ENCODE results near the gene SPACA6. TPM values are rescaled to one million over a fixed set of nuclear protein-coding genes. Genes with fewer than 3 reads are reported as not detected.

Gene SPACA6
- total RNA-seq, 1 experiment from 2014 or later = 18.9 TPM

DNA sequence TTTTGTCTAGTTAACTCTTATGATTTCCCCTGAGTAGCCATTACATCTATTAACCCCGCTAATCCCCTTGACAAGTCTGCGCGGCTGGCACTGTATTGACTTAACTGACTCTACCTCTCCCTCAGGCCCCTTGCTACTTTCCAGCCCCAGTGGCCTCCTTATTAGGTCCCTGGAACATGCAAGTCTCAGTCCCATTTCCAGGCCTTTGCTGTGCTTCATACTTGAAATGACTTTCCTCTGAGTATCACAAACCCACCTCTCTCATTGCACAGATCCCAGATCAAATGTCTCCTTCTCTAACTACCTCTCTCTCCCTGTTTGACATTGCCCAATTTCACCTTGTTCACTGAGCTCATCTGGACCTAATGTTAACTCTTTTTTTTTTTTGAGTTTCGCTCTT, 13.2 kb downstream of the SPACA6 start:
- H3K27ac ChIP-seq (ENCODE audit: insufficient read length, low read depth, low read length) = no peak overlapping the region
- WGBS (ENCODE audit: extremely low coverage, insufficient read length, low lambda C conversion rate) = no CpG with 5 or more reads among the region's 4 CpGs
- no peak overlapping the region for H4K91ac ChIP-seq (ENCODE audit: insufficient read length, low read depth, low read length)
- no peak overlapping the region for H3K56ac ChIP-seq (ENCODE audit: insufficient read length, low read depth, low read length)
- no peak overlapping the region for H2BK20ac ChIP-seq (ENCODE audit: low read depth, low read length, poor library complexity, severe bottlenecking)
- H2AFZ ChIP-seq (ENCODE audit: low read length) = no peak overlapping the region
- no peak overlapping the region for H3K23ac ChIP-seq (ENCODE audit: insufficient read length, low read depth, low read length)
- Mint-ChIP-seq H3K4me3 (peak overlapping the region; percentile 10 to 60; a peak in 3 of 5 replicates), H3K36me3 (ENCODE audit: insufficient read depth in 1 of 3, low read depth in 3 of 3) (peaks cover 12 to 35% (median 16%) of the 10 kb centered on the region in 3 experiments), H3K27me3 (ENCODE audit: low read depth) (peaks cover 28% of the 10 kb centered on the region), H3K9me3 (peaks cover 0 to 11% of the 10 kb centered on the region in 2 experiments; a peak in 2 of 5 replicates), H3K27ac (no peak overlapping the region; a peak in 1 of 7 replicates), H3K4me1 (peaks cover 24 to 27% of the 10 kb centered on the region in 2 experiments)
- H3K79me2 ChIP-seq (ENCODE audit: insufficient read depth, low read length) = no peaks in the 10 kb centered on the region
- H3K4me2 ChIP-seq (ENCODE audit: insufficient read depth, insufficient read length, low read length) = no peak overlapping the region
- no peaks in the 10 kb centered on the region for H4K20me1 ChIP-seq (ENCODE audit: control insufficient read depth, insufficient read depth, insufficient read length)
- H3K23me2 ChIP-seq (ENCODE audit: insufficient read length, low read depth, low read length, poor library complexity, severe bottlenecking) = peaks cover 19% of the 10 kb centered on the region
- H2AK5ac ChIP-seq (ENCODE audit: insufficient read length, low read length) = no peak overlapping the region
- H3K4me1 ChIP-seq (ENCODE audit: insufficient read depth, low read length) = no peaks in the 10 kb centered on the region; the same call in 1 of the 2 replicates
- H2BK12ac ChIP-seq (ENCODE audit: insufficient read length, low read depth, low read length) = no peak overlapping the region
- H3K14ac ChIP-seq (ENCODE audit: insufficient read depth, low read length) = no peak overlapping the region
- no peak overlapping the region for H2BK5ac ChIP-seq (ENCODE audit: insufficient read length, low read length)
- no peak overlapping the region for H2BK15ac ChIP-seq (ENCODE audit: low read depth, low read length)
- H3K27me3 ChIP-seq (ENCODE audit: insufficient read depth, low read length) = no peaks in the 10 kb centered on the region; the same call in 1 of the 2 replicates
- no peak overlapping the region for H2BK120ac ChIP-seq (ENCODE audit: low read depth, low read length, poor library complexity, severe bottlenecking)
- no peaks in the 10 kb centered on the region for H3K79me1 ChIP-seq (ENCODE audit: insufficient read depth, low read depth, low read length, poor library complexity, severe bottlenecking)
- no peaks in the 10 kb centered on the region for H3K9me3 ChIP-seq (ENCODE audit: control insufficient read depth, low read depth, low read length)
- no peak for DNase-seq
- TF ChIP-seq, protein P1, sequence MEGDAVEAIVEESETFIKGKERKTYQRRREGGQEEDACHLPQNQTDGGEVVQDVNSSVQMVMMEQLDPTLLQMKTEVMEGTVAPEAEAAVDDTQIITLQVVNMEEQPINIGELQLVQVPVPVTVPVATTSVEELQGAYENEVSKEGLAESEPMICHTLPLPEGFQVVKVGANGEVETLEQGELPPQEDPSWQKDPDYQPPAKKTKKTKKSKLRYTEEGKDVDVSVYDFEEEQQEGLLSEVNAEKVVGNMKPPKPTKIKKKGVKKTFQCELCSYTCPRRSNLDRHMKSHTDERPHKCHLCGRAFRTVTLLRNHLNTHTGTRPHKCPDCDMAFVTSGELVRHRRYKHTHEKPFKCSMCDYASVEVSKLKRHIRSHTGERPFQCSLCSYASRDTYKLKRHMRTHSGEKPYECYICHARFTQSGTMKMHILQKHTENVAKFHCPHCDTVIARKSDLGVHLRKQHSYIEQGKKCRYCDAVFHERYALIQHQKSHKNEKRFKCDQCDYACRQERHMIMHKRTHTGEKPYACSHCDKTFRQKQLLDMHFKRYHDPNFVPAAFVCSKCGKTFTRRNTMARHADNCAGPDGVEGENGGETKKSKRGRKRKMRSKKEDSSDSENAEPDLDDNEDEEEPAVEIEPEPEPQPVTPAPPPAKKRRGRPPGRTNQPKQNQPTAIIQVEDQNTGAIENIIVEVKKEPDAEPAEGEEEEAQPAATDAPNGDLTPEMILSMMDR (conservative IDR thresholded peaks at IDR 0.05) = no peak
- no peak overlapping the region for H4K5ac ChIP-seq (ENCODE audit: insufficient read length, low read depth, low read length)
- H3K4ac ChIP-seq (ENCODE audit: low read depth, low read length) = no peak overlapping the region
- H4K8ac ChIP-seq (replicated peaks; ENCODE audit: insufficient read length, low read depth, low read length) = no peak overlapping the region
- H3T11ph ChIP-seq (ENCODE audit: low read length) = no peak overlapping the region
- no peak overlapping the region for H3K9ac ChIP-seq (ENCODE audit: extremely low read depth, insufficient read length, low read length)
- no peak overlapping the region for H3K18ac ChIP-seq (ENCODE audit: insufficient read length, low read depth, low read length)
